SK-N-SH treated with all-trans-retinoic acid at 6 μM for 48 hours (cell line): ENCODE results near the gene DRD4.

Source experiments
- ARNTL ChIP-seq: fragments of 450-650 bp; formaldehyde crosslinking; IDR thresholded peaks from 2 replicates; pipeline ENCODE4 v1.5.0; 2020; ENCODE audit warnings: low read depth, mild to moderate bottlenecking, moderate library complexity, borderline replicate concordance
- TF ChIP-seq, protein P1 (sequence below): fragments of 250-450 bp; sonication (Bioruptor Pico); IDR thresholded peaks from 2 replicates; pipeline ENCODE4 v1.8.0; 2020; ENCODE audit warnings: mild to moderate bottlenecking, moderate library complexity, borderline replicate concordance
- TF ChIP-seq, protein P2 (sequence below): fragments of 250-450 bp; sonication (Bioruptor Pico); IDR thresholded peaks from 2 replicates; pipeline ENCODE4 v1.5.0; 2020; ENCODE audit warnings: mild to moderate bottlenecking, moderate library complexity

GRCh38 chr11:680476-680875, 43.4 kb downstream of the DRD4 start:
- no peak for TF ChIP-seq ARNTL (CRISPR knock-in tag)
- TF ChIP-seq, protein P1, sequence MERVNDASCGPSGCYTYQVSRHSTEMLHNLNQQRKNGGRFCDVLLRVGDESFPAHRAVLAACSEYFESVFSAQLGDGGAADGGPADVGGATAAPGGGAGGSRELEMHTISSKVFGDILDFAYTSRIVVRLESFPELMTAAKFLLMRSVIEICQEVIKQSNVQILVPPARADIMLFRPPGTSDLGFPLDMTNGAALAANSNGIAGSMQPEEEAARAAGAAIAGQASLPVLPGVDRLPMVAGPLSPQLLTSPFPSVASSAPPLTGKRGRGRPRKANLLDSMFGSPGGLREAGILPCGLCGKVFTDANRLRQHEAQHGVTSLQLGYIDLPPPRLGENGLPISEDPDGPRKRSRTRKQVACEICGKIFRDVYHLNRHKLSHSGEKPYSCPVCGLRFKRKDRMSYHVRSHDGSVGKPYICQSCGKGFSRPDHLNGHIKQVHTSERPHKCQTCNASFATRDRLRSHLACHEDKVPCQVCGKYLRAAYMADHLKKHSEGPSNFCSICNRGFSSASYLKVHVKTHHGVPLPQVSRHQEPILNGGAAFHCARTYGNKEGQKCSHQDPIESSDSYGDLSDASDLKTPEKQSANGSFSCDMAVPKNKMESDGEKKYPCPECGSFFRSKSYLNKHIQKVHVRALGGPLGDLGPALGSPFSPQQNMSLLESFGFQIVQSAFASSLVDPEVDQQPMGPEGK (CRISPR knock-in tag): no peak
- TF ChIP-seq, protein P2, sequence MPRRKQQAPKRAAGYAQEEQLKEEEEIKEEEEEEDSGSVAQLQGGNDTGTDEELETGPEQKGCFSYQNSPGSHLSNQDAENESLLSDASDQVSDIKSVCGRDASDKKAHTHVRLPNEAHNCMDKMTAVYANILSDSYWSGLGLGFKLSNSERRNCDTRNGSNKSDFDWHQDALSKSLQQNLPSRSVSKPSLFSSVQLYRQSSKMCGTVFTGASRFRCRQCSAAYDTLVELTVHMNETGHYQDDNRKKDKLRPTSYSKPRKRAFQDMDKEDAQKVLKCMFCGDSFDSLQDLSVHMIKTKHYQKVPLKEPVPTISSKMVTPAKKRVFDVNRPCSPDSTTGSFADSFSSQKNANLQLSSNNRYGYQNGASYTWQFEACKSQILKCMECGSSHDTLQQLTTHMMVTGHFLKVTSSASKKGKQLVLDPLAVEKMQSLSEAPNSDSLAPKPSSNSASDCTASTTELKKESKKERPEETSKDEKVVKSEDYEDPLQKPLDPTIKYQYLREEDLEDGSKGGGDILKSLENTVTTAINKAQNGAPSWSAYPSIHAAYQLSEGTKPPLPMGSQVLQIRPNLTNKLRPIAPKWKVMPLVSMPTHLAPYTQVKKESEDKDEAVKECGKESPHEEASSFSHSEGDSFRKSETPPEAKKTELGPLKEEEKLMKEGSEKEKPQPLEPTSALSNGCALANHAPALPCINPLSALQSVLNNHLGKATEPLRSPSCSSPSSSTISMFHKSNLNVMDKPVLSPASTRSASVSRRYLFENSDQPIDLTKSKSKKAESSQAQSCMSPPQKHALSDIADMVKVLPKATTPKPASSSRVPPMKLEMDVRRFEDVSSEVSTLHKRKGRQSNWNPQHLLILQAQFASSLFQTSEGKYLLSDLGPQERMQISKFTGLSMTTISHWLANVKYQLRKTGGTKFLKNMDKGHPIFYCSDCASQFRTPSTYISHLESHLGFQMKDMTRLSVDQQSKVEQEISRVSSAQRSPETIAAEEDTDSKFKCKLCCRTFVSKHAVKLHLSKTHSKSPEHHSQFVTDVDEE: no peak
